Stimulated activated CD8-positive, alpha-beta memory T cell treated with anti-CD3 and anti-CD28 coated beads, Interleukin-4, amount 100 ng/mL, for 1 hour (primary cell): Measurements from ENCODE around the gene DMRTB1.

ENCODE experiments used
- DNase-seq, 2 donors: peaks; one replicate each; pipeline ENCODE4 v3.0.0-alpha.2; 2020; ENCODE audit warnings: low read depth in 2 of 2, low spot score in 1 of 2

DMRTB1 gene

GRCh38 chr1:53462769-53463501, 3.7 kb downstream of the DMRTB1 start:
- no peak for DNase-seq

- no peak for DNase-seq
Observed at GRCh38 chr1:53463961-53464899, 5.0 kb downstream of the DMRTB1 start.

GRCh38 chr1:53465023-53465957, 6.1 kb downstream of the DMRTB1 start:
- no peak for DNase-seq

- no peak for DNase-seq
Observed at GRCh38 chr1:53467391-53467790, 8.2 kb downstream of the DMRTB1 start.

- DNase-seq, result no peak
Observed at GRCh38 chr1:53468374-53468773, 9.2 kb downstream of the DMRTB1 start.

- no peak for DNase-seq
Observed at GRCh38 chr1:53469373-53469772, 10.2 kb downstream of the DMRTB1 start.

- no peak for DNase-seq
Observed at GRCh38 chr1:53470155-53470554, 11.0 kb downstream of the DMRTB1 start.

GRCh38 chr1:53470584-53470983, 11.4 kb downstream of the DMRTB1 start:
- no peak for DNase-seq

- no peak for DNase-seq
Observed at GRCh38 chr1:53471000-53471399, 11.8 kb downstream of the DMRTB1 start.

- DNase-seq, result no peak
Observed at GRCh38 chr1:53473463-53473862, 14.3 kb downstream of the DMRTB1 start.

GRCh38 chr1:53475664-53476063, 16.5 kb downstream of the DMRTB1 start:
- DNase-seq, result no peak

GRCh38 chr1:53476579-53476978, 17.4 kb downstream of the DMRTB1 start:
- no peak for DNase-seq

- no peak for DNase-seq
Observed at GRCh38 chr1:53477651-53478501, 18.7 kb downstream of the DMRTB1 start.

GRCh38 chr1:53478502-53478818, 19.3 kb downstream of the DMRTB1 start:
- no peak for DNase-seq

- no peak for DNase-seq
Observed at GRCh38 chr1:53480678-53481077, 21.5 kb downstream of the DMRTB1 start.

GRCh38 chr1:53481456-53481855, 22.3 kb downstream of the DMRTB1 start:
- no peak for DNase-seq

- DNase-seq, result no peak
Observed at GRCh38 chr1:53482441-53483153, 23.4 kb downstream of the DMRTB1 start.

- no peak for DNase-seq
Observed at GRCh38 chr1:53483170-53483569, 24.0 kb downstream of the DMRTB1 start.

- no peak for DNase-seq
Observed at GRCh38 chr1:53483656-53484055, 24.5 kb downstream of the DMRTB1 start.
